HG02798 (cell line): ENCODE measurements around the gene ZDHHC5.

Source experiments
- ATAC-seq: cut with Tn5 transposase; IDR thresholded peaks from one replicate; pipeline ENCODE4 v1.9.1; 2021; ENCODE audit warnings: mild to moderate bottlenecking; ENCODE audit not compliant: unreplicated experiment, poor library complexity

Gene ZDHHC5, protein sequence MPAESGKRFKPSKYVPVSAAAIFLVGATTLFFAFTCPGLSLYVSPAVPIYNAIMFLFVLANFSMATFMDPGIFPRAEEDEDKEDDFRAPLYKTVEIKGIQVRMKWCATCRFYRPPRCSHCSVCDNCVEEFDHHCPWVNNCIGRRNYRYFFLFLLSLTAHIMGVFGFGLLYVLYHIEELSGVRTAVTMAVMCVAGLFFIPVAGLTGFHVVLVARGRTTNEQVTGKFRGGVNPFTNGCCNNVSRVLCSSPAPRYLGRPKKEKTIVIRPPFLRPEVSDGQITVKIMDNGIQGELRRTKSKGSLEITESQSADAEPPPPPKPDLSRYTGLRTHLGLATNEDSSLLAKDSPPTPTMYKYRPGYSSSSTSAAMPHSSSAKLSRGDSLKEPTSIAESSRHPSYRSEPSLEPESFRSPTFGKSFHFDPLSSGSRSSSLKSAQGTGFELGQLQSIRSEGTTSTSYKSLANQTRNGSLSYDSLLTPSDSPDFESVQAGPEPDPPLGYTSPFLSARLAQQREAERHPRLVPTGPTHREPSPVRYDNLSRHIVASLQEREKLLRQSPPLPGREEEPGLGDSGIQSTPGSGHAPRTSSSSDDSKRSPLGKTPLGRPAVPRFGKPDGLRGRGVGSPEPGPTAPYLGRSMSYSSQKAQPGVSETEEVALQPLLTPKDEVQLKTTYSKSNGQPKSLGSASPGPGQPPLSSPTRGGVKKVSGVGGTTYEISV

DNA sequence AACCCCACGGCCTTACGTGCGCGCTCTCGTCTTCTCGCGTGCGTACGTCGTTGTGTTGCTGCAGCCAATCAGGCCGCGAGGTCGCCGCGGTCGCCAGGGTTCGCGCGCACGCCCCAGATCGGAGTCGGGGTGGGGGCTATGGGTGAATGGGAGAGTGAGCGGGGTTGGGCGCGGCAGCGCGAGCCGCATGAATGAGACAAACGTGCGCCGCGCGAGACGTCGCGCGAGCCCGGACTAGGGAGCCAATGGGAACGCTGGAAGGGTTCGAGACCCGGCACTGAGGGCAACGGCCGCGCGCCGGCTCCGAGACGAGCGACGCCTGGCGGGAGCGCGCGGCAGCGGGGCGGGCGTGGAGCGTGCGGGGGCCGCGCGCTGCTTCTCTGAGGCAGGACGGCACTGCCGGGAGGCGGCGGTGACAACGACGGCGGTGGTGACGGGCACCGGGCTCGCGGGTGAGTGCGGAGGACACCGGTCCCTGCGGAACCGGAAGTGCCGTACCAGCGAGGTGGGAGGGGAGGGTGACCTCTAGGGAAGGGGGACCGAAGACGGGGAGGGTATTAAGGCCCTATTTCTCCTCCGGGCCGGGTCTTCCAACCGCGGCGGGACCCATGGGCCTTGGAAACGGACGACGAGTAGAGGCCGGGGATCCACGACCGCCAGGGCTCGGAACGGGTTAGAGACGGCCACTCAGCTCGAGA, at the start of gene ZDHHC5:
TSS of gene ZDHHC5 (plus strand) at position 379 of the 698 bp plus-strand sequence. CDS start 4,977 bp downstream, outside the sequence.
- peak; percentile 86 for ATAC-seq

DNA sequence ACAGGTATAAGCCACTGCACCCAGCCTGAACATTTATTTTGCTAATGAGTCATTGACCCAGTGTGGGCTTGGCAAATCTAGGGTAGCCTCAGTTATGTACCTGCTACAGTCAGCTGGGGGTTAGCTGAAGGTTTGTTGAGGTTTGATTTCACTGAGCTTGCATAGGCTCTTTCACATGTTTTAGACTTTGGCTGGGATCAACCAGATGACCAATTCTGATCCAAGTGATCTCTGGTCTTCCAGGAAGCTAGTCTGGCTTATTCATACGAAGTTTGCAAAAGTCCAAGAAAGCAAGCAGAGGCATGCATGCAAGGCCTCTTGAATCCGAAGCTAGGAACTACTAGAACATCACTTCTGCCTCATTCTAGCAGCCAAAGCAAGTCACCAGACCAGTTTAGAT, 49.5 kb upstream of the ZDHHC5 start:
- no peak for ATAC-seq

DNA sequence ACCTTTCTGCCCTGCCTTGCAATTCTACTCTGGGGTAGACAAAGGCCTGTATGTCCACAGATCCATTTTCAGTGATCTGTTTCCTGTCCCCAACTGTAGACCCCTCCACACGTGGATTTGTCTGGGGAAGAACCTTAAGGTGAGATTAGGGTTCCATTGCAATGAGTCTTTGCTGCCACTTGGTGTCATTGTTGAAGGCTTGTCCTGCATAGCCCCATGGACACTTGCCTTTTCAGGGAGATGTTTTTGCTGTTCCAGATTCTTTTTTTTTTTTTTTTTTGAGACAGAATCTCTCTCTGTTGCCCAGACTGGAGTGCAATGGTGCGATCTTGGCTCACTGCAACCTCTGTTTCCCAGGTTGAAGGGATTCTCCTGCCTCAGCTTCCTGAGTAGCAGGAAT, 48.6 kb upstream of the ZDHHC5 start:
- no peak for ATAC-seq

DNA sequence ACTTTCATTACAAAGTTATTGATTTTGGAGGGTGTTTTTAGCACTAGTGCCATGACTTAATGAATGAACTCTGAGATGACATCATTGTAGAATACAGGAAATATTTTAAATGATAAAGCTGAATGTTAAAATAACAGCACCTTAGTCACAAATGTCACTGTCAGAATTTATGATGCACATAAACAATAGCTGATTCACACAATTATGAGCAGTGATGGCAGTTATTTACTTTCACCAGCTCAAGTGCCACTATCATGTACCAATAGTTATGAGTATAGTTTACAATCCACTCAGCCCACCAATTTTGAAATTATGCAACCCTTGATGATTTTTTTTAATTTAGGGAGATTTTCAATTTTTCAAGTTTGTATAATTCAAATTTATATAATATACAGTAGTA, 47.4 kb upstream of the ZDHHC5 start:
- no peak for ATAC-seq

DNA sequence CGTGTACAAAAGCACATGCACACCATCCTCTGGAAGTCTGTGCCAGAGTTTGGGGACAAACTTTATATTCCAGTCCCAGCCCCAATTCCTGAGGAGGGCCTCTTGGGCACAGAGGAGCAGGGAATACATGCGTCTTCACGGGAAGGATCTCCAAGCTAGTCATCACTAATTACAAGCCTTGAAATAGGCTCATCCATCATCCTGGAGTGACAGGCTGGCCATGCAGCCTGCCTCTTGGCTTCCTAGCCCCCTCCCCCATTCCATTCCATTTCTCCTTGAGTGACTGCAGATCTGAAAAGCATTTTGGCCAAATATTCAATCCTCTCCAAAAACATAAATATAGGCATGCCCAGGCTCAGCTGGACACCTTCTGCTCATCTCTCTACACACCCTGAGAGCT, 45.7 kb upstream of the ZDHHC5 start:
- ATAC-seq = no peak

DNA sequence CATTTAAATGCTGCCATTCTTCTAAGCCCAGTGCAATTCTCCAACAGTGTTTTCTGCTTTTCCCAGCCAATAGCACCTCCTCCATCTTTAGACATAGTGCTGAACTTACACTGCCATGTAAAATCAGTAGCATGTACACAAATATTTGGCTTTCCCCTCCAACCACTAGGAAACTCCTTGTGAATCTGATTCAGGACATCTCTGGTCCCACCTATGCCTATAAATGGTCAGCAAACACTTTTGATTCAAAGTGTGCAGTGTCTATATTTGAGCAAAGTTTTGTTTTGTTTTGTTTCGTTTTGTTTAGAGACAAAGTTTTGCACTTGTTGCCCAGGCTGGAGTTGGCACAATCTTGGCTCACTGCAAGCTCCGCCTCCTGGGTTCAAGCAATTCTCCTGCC, 43.0 kb upstream of the ZDHHC5 start:
- ATAC-seq = no peak

DNA sequence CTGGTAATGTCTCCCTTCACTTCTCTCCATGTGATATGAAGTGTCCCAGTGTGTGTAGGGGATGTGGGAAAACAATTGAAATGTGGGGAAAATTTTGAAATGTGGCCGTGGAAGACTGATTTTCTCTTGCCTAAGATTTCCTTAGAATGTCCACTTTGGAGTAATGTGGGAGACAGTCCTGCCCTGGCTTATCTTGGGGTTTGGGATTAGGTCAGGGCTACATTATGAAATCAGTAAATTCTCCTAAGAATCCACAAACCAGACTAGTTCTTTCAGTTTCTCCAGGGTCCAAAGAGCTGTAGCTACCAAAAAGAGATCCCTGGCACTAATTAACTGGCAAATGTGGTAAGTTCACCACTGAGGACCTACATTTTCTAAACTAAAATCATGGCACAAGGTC, 41.0 kb upstream of the ZDHHC5 start:
- no peak for ATAC-seq

DNA sequence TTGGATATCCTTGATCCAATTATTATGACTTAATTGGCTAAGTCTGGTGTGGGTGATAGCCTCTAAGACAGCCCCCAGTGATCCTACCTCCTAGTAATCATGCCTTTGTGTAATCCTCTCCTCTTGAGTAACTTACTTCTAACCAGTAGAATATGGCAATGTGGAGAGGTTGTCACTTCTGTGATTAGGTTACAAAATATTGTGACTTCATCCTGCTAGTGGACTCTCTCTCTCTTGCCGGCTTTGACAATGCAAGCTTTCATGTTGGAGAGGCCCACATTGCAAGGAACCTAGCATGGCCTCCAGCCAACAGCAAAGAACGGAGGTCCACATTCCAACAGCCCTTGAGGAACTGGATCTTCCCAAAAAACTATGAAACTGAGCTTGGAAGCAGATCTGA, 37.7 kb upstream of the ZDHHC5 start:
- ATAC-seq = no peak

DNA sequence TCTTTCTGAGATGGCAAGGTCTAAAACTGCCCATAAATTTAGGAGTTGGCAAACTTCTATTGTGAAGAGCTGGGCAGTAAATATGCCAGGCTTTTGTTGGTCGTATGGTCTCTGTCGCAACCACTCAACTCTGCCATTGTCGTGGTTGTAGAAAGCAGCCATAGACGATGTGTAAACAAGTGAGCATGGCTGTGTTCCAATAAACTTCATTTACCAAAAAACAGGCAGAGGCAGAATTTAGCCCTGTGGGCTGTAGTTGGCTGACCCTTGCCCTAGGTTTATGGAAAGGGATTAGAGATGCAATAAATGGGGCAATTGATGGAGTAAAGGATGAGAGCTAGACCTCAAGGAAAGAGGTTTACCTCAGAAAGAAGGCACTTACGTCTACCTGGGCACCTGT, 35.8 kb upstream of the ZDHHC5 start:
- no peak for ATAC-seq

DNA sequence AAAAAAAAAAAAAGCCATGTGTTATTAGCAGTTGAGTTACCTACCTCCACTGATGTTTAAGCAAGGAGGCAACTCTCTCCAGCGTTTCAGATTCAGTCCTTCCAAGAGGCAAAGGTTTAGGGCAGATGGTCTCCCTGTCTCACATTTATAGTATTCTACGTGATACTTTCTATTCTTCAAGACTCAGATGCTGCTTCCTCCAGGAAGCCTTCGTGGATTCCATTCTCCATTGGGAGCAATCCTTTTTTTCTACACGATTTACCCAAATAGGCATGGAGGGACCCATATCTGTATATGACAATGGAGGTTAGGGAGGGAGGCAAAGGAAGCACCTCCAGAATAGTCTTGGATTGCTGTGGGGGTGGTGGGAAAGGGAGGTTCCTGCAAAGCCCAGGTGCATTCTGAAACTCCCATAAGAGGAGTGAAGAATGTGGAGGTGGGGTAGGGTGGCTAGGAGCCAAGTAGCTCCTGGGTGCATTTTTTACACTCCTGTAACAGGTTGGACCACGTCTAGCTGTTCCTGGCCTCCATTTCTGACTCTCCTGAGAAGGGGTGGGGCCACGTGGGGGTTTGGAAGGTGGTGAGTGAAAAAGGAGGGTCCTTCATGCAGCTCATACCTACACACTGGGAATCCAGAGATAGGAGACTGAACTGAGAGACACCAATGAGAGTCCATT, 34.4 kb upstream of the ZDHHC5 start:
- ATAC-seq = no peak

DNA sequence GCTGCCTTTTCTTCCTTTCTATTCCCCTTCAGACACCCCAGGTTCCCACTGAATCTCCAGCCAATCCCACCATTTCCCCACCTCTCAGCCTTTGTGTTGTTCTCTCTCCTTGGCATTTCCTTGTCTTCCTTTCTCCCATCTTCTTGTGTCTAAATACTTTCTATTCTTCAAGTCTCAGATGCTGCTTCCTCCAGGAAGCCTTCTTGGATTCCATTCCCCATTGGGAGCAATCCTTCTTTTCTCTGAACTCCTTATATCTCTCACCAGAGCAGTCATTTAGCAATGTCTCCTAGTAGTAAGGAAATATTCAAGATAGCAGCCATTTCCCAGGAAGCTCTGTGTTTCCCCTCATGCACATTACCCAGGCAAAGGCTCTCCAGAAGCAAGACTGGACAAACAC, 33.6 kb upstream of the ZDHHC5 start:
- no peak for ATAC-seq

DNA sequence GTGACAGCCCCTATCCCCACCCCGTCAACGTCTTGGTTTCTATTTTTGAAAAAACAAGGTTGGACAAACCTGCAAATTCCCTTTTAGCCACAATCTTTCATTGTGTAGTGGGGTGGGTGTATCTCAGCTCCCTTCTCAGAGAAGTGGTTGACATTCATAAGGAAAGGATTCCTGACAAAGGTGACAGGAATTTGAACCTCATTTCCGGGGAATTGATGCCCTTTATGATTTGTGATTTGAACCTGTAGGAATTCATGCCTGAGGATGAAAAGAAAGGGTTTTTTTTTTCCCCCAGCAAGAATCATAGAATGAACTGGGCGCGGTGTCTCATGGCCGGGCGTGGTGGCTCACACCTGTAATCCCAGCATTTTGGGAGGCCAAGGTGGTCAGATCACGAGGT, 32.7 kb upstream of the ZDHHC5 start:
- no peak for ATAC-seq

DNA sequence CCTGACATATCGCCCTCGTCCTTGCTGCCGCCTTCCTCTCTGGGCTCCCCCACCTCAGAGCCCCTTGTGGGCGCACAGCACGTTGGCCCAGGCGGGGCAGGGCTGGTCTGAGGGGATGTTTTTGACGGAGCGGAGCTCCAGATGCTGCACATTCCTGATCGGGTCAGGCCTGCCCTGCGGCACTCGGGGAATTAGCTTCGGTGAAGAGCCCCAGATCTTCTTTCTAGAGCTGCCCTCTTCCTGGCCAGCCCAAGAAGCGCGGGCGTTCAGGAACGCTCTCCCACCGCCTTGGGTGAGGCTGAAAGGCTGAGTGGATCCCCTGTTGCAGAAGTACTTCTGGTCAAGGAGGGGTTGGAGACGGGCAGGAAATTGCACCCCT, 30.3 kb upstream of the ZDHHC5 start:
- no peak for ATAC-seq

DNA sequence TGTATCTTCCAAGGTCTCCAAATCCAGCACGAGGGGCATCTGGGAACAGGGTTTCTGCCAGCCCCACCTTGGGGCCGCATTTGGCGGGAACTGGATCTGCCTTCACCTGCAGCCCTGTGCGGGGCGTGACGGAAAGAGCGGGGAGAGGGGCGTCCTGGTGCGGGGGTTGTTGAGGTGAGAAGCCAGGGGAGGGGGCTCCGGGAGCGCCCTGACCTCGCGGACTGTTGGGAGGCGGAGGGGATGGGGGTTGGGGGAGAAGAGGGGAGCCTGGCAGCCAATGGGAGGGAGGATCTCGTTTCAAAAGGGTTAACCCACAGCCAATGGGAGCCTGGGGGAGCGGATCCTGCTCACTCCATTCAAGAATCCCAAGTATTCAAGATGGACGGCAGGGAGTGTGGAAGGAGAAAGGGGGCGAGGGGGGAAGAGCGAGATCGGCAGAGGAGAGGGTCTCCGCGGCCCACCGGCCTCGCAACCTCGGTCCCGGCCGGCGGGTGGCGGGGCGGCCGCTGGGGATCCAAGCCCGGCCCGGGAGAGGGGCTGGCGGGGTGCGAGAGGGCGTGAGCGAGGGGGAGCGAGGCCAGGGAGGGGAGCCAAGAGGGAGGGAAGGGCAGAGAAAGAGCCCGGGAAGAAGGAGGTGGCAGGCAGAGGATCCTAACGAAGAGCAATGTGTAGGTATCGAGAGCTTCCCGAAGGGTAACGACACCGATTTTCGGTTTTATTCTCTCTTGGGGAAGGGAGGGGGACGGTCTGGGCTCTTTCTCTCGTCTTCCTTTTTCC, 29.7 kb upstream of the ZDHHC5 start:
- ATAC-seq = no peak

DNA sequence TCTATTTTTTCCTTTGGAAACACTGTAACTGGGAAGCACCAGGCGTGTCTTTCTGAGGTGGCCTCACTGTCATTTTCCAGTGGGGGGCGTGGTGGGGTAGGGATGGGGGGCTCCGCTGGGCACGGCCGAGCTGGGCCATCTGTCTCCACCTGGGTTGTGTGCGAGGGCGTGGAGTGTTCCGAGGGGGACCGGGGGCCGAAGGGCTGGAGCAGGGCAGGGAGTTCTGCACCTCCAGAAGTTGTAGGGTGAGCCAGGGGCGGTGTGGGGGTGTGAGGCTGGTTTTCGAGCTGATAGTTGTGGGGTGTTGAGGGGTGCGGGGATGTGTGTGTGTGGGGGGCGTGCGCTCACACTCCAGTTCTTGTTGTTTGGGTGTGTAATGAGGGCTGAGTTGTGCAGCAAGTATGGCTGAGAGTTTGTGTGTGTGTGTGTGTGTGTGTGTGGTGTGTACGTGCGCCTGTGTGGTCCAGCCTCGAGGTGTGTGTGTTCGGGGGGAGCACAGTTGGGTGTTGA, 29.0 kb upstream of the ZDHHC5 start:
- no peak for ATAC-seq

DNA sequence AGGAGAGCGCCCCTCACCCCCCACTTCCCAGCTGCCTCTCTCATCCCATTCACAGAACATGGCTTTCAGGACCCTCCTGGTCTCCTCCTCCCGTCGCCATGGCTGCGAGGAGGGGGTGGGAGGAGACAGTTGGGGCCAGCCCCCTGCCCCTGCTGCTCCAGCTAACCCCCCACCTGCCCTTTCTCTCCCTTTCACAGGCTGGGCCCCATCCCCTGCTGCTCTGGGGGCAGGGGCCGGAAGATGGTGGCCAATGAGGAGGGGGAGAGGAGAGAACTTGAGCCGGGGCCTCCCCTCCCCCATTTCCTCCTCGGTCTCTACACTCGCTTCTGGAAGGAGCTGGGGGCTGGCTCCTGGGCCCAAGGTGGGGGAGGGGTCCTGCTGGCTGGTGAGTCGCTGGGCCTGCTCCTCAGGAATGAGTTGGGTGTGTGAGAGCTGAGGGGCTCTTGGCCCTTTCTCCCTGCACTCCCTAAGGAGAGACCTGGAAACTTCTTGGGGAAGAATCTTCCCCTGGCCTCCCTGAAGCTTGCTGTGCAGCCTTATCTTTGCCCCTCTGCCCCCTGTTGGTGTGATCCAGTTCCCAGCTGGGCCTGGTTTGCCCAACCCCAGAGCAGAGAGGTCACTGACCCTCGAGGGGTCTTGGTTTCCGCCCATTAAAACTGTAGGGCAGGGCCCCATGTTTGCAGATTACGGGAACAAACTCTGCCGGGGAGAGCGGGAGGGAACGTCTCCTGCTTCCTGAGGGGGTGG, 28.4 kb upstream of the ZDHHC5 start:
- ATAC-seq = no peak

DNA sequence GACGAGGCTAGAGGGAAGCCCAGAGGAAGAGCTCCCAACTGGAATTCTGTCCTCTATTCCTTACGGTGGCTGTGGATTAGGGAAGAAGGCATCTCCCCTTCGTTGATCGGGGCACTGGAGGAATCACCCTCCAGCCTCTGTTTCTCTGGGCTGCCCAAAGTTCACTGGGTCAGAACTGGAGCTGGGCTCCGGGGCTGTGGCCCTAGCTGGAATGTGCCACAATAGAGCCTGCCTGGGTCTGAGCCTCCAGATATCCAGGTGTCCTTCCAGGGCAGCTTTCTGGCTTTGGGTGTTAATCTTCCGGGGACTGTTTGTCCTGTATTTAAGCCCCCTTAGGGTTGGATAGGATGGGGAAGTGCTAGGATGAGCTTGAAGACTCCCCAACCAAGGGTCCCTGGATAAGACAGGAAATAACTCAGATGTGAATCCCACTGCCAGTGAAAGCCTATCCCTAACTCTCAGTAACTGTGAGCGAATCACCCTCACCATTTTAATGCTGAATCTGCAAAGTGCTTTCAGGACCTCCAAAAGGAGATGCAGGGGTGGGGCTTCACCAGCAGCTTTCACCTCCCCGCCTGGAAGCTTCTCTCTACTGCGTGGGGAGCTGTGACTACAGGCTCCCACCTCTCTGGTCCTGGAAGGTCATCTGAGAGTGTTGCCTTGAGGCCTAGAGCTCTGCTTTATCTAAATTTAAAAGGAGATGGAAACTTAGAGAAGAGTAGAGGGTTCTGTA, 27.7 kb upstream of the ZDHHC5 start:
- ATAC-seq = no peak

DNA sequence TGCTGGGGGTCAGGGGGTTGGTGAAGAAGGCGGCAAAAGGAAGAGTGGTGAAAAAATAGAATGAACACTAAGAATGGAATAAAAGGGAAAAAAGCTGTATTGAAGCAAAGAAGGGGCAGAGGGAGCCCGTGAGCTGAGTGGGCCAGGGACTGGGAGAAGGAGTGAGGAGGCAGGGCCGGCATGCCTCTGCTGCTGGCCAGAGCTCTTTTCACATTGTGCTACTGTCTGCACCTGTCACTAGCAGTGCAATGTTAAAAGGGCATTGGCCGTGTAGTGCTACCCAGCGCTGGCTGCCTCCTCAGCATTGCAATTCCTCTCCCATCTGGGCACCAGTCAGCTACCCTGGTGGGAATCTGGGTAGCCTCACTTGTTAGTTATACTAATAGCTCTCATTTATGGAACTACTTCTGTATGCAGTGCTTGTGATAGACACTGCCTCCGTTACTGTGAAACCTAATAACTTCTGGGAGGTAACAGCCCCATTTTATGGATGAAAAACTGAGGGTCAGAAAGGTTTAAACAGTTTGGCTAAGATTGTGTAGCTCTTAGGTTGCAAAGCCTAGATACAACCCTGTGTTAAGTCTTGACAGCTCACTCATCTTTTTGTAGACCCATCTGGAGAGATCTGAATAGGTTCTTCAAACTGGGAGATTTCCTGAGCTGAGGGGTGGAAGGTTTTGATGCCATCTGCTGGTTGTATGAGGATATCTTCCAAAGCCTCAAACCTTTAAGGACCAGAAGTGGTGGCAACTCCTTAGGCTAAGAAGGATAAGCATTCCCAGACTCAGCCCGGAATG, 26.7 kb upstream of the ZDHHC5 start:
- ATAC-seq = no peak
